Measurements from ENCODE around the gene C1QL4. TPM values are rescaled to one million over a fixed set of nuclear protein-coding genes. Genes with fewer than 3 reads are reported as not detected.

C1QL4 gene
- total and polyA plus RNA-seq, 9 of the 15 experiments (the other 6 are each of a cell fraction or from before 2014, with no cell fraction given), result 0.08 to 2.1 (median 0.31) TPM

- TF ChIP-seq NR1H2 (CRISPR knock-in tag; IDR thresholded peaks at IDR 0.05), result 0 out of 2 replicates have a peak, but pooled peaks have one; percentile 79
- TF ChIP-seq ZNF24 (IDR thresholded peaks at IDR 0.05), result no peak
- no peak; the same call in 1 of the 2 replicates for TF ChIP-seq HNRNPL (IDR thresholded peaks at IDR 0.05; ENCODE audit: low read depth, low read length)
- TF ChIP-seq RBM17 (IDR thresholded peaks at IDR 0.05; ENCODE audit: borderline replicate concordance, low read depth, low read length), result no peak
- peak; percentile 25 for TF ChIP-seq CTCFL (IDR thresholded peaks at IDR 0.05; ENCODE audit: borderline replicate concordance, insufficient read depth, low read depth, low read length, poor library complexity, severe bottlenecking)
- TF ChIP-seq, protein P1, sequence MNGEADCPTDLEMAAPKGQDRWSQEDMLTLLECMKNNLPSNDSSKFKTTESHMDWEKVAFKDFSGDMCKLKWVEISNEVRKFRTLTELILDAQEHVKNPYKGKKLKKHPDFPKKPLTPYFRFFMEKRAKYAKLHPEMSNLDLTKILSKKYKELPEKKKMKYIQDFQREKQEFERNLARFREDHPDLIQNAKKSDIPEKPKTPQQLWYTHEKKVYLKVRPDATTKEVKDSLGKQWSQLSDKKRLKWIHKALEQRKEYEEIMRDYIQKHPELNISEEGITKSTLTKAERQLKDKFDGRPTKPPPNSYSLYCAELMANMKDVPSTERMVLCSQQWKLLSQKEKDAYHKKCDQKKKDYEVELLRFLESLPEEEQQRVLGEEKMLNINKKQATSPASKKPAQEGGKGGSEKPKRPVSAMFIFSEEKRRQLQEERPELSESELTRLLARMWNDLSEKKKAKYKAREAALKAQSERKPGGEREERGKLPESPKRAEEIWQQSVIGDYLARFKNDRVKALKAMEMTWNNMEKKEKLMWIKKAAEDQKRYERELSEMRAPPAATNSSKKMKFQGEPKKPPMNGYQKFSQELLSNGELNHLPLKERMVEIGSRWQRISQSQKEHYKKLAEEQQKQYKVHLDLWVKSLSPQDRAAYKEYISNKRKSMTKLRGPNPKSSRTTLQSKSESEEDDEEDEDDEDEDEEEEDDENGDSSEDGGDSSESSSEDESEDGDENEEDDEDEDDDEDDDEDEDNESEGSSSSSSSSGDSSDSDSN (IDR thresholded peaks at IDR 0.05; ENCODE audit: borderline replicate concordance in 1 of 2, low read depth in 2 of 2, low read length in 2 of 2), result 0 out of 4 replicates have a peak, but pooled peaks of 1 of the 2 experiments have one; percentile 60
- peak; percentile 40; the same call in 1 of the 2 replicates for TF ChIP-seq PHF8 (IDR thresholded peaks at IDR 0.05; ENCODE audit: borderline replicate concordance, low read length)
- TF ChIP-seq, protein P2, sequence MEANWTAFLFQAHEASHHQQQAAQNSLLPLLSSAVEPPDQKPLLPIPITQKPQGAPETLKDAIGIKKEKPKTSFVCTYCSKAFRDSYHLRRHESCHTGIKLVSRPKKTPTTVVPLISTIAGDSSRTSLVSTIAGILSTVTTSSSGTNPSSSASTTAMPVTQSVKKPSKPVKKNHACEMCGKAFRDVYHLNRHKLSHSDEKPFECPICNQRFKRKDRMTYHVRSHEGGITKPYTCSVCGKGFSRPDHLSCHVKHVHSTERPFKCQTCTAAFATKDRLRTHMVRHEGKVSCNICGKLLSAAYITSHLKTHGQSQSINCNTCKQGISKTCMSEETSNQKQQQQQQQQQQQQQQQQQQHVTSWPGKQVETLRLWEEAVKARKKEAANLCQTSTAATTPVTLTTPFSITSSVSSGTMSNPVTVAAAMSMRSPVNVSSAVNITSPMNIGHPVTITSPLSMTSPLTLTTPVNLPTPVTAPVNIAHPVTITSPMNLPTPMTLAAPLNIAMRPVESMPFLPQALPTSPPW (CRISPR knock-in tag; IDR thresholded peaks at IDR 0.05), result peak; percentile 80
- no peak for TF ChIP-seq ZBTB2 (IDR thresholded peaks at IDR 0.05)
- peak in 1 of 2 experiments; percentile 63; a peak in 1 of 4 replicates for TF ChIP-seq RCOR1 (IDR thresholded peaks at IDR 0.05; ENCODE audit: borderline replicate concordance in 1 of 2, low read depth in 2 of 2, low read length in 2 of 2)
- TF ChIP-seq ZNF140 (CRISPR knock-in tag; IDR thresholded peaks at IDR 0.05), result no peak
- TF ChIP-seq TFAP4 (CRISPR knock-in tag; IDR thresholded peaks at IDR 0.05; ENCODE audit: borderline replicate concordance), result 0 out of 2 replicates have a peak, but pooled peaks have one; percentile 31
- no peak for TF ChIP-seq NFE2 (IDR thresholded peaks at IDR 0.05; ENCODE audit: low read depth)
- TF ChIP-seq, protein P3, sequence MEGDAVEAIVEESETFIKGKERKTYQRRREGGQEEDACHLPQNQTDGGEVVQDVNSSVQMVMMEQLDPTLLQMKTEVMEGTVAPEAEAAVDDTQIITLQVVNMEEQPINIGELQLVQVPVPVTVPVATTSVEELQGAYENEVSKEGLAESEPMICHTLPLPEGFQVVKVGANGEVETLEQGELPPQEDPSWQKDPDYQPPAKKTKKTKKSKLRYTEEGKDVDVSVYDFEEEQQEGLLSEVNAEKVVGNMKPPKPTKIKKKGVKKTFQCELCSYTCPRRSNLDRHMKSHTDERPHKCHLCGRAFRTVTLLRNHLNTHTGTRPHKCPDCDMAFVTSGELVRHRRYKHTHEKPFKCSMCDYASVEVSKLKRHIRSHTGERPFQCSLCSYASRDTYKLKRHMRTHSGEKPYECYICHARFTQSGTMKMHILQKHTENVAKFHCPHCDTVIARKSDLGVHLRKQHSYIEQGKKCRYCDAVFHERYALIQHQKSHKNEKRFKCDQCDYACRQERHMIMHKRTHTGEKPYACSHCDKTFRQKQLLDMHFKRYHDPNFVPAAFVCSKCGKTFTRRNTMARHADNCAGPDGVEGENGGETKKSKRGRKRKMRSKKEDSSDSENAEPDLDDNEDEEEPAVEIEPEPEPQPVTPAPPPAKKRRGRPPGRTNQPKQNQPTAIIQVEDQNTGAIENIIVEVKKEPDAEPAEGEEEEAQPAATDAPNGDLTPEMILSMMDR (IDR thresholded peaks at IDR 0.05 in 2 of 3, conservative IDR thresholded peaks at IDR 0.05 in 1 of 3; ENCODE audit: insufficient read depth in 2 of 3, low read depth in 1 of 3, low read length in 3 of 3), result peak; percentile 35 to 66 (median 45); a peak in 5 of 6 replicates
These were observed 39.9 kb downstream of the C1QL4 start (continued) for GRCh38 chr12:49296836-49297694.

All from K562 (cell line).